PC-9 (cell line): ENCODE results near the gene IFITM10.

Experiments
- CTCF ChIP-seq: fragments of 200-600 bp; sonication (generic); conservative IDR thresholded peaks from 2 replicates; pipeline ENCODE4 v1.6.1; 2017; ENCODE audit warnings: mixed run types, antibody characterized with exemption, mild to moderate bottlenecking, moderate library complexity
- EZH2 ChIP-seq: fragments of 200-600 bp; sonication (generic); IDR thresholded peaks from 2 replicates; pipeline ENCODE4 v1.8.0; 2017; ENCODE audit warnings: antibody characterized with exemption, low read depth

DNA sequence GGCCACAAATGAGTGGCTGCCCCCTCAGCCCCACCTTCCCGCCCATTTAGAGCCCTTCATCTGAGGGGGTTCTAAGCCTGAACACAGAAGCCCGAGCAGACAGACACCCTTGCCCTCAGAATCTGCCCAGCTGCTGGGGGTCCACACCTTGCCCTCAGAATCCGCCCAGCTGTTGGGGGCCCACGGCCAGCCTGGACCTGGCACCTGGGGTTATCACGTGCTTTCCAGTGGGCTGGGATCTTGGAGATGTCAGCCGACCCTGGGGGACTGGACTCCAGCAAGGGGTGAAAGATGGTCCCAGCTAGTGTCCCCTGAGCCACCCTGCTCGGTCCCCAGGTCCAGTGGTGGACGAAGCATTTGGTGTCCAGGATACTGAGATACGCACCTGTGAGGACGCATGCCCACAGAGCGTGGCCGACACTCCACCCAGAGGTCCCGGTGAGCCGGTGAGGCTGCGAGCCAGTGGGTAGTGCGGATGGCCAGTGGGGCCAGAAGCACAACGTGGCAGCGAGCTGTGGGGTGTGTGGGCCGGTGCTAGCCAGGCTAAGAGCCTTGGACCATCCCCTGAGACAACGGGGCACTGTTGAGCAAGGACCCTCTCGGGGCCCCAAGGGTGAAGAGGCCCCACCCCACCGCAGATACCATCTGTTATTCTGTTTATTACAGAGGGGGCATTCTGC, 16.5 kb upstream of the IFITM10 start:
- TF ChIP-seq CTCF: no peak
- no peak for TF ChIP-seq EZH2
